ENCODE results near the gene RPS5.
"Not testable (repeated sequence)": the region's sequence is repeated elsewhere in the genome, so short reads cannot be mapped to it uniquely, and the experiment has no call there.

Gene RPS5

DNA sequence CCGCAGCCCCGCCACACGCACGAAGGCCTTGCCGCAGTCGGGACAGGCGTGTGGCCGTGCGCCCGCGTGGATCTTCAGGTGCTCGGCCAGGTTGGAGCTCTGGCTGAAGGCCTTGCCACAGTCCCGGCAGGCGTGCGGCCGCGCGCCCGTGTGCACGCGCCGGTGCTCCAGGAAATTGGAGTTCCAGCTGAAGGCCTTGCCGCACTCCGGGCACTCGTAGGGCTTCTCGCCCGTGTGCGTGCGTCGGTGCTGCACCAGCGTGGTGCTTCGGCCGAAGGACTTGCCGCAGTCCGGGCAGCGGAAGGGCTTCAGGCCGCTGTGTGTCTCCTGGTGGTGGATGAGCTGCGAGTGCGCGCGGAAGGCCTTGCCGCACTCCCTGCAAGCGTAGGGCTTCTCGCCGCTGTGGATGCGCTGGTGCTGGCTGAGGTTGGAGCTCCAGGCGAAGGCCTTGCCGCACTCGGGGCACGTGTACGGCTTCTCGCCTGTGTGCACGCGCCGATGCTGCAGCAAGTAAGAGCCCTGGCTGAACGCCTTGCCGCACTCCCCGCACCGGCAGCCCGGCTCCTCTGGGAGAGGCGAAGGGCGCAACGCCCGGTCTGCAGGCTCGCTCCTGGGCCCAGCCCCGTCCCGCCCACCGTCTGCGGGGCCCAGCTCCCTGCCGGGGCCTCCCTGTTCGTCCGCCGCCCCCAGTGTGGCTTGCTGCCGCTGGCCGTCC, 30.1 kb upstream of the RPS5 start:
- DNase-seq (ENCODE audit: low read depth) = peak; percentile 16

DNA sequence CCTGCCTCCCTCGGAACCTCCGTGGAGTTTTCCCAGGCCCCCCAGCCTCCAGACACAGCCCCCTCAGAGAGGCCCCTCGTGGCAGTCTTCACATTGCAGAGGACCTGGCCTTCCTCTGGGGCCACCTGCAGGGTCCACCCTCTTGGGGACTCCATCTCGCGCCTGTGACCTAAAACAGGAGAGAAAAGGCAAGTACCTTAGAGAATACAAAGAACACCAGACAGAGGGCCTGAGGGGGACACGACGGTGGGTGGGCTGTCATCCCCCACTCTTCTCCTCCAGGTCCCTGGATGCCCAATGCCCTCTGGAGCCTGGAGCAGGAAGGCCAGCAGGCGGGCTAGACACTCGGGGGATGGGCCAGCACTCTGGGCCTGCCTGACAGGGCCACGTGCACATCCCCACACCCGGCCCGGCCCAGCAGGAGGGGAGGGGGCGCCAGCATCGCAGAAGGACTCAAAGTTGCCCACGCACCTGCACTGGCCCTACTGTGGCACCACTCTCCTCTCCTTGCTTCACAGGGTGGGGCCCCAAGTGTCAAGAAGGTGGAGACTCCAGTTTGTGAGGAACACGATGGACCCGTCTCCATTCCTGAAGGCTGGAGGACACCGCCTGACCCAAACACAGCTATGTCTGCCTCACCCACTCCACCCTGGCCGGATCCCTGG, 29.5 kb upstream of the RPS5 start:
- no peak for DNase-seq (ENCODE audit: low read depth)

DNA sequence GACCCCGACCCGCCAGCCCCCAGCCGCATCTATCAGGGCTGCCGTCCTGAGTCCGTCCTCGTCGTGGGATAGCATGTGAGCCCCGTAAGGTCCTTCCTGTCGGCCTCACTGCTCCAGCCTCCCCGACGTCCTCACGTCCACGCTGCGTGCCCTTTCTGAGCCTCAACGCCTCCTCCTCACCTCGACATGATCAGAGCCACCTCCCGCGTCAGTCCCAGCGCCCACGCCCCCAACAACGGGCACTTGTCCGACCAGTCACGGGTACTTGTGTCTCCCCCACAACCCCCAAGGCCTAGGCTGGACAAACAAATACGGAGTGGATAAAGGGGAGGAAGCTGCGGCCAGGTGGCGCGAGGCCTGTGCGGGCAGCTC, 25.2 kb upstream of the RPS5 start:
- DNase-seq (ENCODE audit: low read depth) = no peak

DNA sequence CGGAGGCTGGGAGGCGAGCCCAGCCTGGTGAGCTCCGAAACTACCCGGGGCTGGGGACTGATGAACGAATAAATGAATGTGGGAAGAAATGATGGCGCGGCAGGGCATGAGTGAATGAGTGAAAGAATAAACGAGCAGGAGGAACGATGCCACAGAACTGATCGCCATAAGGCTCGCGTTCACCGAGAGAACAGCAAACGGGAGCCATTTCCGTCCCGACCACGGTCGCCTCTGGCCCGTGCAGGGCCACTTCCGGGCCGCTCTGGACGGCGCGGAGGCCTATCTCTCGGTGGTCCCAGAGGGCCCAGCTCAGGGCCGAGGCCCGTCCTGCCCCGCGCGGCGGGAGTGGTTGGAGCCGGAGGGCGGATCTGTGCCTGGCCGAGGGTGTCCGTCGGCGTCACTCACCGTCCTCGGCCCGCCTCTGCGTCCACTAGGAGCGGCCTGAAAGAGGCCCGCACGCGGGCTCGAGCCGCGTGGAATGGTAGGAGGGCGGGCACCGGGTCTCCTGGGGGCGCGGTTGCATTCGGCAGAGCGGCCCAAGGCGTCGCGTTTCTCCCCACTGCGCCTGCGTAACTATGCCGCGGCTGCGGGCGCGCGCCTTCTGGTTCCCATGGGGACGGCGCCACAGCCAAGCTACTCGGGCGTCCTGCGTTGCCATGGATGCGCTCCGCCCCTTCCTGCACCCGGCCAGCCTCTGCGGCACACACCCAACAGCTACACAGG, 24.6 kb upstream of the RPS5 start, which contains the start of gene ZNF497:
TSS of gene ZNF497 (minus strand) at position 480 of the 723 bp plus-strand sequence. CDS start 5,116 bp downstream, outside the sequence.
- peak; percentile 91 for DNase-seq (ENCODE audit: low read depth)

DNA sequence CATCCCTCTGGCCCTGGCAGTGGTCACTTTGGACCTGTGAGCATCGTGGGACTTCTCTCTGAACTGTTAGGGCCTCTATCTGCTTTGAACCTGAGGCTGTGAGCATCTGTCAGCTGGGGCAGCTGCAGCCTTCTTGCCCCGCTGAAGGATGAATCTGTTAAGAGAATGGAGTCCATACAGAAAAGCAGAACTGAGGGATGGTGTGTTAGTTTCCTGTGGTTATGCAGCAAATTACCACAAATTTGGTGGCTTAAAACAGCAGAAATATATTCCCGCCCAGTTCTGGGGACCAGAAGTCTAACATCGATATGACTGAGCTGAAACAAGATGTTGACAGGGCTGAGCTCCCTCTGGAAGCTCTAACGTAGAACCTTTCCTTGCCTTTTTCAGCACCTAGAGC, 22.9 kb upstream of the RPS5 start:
- DNase-seq (ENCODE audit: low read depth) = no peak

DNA sequence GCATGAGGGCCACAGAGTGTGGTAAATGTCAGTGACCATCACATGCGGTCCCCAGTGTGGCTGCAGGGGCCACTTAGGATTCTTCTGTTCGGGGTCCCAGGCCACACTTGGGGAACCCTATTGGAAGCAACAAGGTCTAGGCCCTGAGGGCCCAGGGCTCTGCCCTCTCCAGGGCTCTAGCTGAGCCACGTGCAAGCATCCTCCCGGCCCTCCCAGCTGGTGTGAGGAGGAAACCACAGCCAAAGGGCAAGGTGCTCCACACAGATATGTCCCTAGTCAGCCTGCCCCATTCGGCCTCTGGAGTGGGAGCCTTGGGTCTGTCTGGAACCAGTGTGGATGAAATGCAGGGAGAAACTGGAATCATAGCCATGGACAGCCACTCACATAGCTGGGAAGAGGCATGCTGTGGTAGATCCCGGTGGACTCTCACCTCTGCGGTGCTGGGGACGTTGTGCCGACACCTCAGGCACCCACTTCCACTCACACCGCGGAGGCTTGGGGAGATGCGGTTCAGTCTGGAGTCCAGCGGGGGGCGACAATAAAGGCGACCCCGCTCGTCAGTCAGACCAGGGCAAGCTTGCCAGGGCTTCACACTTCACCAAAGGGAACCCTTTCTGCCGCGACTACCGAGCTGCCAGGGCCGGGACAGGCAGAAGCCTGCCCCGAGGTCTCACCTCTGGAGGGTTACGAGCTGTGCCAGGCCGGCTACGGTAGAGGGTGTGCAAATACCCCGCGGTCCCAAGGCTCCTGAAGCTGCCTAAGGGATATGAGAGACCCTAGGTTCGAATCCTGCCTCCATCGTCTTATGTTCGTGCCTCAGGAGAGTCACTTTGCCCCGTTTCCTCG, 20.3 kb upstream of the RPS5 start:
- DNase-seq (ENCODE audit: low read depth) = no peak

DNA sequence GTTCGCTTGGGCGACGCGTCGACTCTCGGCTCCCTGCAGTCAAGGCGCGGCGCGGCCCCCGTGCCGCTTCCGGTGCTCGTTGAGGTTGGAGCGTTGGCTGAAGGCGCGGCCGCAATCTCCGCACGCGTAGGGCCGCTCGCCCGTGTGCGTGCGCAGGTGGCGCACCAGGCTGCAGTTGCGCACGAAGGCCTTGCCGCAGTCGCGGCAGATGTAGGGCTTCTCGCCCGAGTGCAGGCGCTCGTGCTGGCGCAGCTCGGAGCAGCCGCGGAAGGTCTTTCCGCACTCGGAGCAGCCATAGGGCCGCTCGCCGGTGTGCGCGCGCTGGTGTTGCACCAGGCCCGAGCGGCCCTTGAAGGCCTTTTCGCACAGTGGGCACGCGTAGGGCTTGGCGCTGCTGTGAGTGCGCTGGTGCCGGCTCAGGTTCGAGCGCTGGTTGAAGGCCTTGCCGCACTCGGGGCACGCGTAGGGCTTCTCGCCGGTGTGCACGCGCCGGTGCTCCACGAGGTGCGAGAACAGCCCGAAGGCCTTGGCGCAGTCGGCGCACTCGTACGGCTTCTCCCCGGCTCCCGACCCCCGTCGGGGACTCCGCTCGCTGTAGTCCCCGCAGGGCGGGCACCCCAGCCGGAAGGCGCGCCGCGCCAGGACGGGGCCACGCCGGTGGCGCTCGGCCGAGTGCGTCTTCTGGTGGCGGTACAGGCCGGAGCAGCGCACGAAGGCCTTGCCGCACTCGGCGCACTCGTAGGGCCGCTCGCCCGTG, 19.2 kb upstream of the RPS5 start:
- no peak for DNase-seq (ENCODE audit: low read depth)

DNA sequence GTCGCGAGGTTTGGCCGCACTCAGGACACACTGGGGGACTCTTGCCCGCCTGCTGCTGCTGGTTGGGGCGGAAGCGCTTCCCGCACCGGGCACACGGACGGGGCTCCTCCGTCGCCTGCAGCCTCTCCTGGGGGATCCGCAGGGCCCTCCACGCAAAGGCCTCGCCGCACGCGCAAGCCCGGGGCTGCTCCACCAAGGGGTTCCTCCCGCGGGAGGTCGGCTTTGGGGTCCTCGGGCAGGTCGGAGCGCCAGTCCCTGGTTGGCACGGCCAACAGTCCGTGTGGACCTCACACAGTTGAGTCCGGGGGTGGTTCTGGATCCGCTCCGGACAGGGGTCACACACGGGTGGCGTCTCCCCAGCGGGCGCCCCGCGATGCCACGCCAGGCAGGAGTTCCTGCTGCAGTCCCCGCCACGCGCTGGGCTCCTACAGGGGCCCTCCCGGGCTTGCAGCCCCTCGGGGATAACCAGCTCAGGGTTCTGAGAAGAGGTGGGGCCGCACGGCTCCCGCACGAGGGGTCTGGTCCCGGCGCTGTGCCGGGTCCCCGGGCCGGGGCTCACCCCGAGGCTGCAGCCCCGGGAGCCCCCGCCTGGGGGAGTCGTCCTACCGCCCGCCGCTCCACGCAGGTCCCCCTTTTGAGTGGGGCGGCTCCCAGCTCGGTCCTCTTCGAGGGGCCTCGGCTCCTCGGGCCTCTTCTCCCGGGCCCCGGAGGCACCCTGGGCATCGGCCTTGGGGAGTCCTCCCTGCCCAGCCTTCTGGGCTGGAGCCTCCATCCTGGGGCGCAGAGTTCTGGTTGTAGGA, 18.3 kb upstream of the RPS5 start:
- no peak for DNase-seq (ENCODE audit: low read depth)

DNA sequence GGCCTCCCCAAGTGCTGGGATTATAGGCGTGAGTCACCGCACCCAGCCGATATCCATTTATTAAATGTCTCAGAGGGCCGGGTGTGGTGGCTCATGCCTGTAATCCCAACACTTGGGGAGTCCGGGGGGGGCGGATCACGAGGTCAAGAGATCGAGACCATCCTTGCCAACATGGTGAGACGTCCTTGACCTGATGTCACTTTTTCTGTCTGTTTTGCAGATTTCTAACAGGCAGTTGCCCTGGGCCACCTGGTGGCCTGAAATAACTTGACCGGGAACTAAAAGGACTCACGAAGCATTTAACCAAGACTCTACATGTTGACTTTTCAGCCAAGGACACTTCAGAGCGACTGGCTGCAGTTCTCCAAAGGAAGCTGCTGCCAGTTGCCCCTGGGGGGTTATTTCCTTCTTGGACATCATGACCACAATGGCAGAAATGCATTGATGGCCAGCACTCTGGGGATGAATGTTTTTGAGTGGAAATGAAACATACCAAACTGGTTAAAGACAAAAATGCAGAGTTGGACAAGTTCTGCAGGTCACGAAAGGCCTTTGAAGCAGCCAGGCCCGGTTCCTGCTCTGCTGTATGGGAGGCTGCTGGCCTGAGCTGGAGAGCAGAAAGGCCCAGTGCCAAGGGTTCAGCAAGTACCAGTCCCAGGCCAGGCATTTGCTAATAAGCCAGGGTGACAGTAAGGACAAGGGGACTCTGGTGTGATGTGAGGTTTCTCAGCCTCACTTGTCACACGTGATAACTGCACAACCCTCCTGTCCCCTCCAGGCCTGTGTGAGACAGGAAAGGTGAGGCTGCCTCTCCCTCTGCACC, 14.5 kb upstream of the RPS5 start:
- DNase-seq (ENCODE audit: low read depth) = no peak

DNA sequence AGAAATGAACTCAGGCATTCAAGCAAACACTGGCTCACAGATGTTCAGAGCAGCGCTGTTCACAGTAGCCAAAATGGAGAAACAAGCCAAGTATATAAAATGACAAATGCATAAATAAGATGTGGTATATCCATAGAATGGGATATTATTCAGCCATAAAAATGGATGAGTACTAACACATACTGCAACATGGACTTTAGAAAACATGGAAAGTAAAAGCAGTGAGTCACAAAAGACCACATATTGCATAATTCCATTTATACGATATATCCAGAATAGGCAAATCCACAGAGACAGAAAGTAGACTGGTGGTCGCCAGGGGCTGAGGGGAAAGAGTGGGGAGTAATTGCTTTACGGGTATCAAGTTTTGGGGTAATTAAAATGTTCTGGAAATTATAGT, 12.9 kb upstream of the RPS5 start:
- peak; percentile 50 for DNase-seq (ENCODE audit: low read depth)

DNA sequence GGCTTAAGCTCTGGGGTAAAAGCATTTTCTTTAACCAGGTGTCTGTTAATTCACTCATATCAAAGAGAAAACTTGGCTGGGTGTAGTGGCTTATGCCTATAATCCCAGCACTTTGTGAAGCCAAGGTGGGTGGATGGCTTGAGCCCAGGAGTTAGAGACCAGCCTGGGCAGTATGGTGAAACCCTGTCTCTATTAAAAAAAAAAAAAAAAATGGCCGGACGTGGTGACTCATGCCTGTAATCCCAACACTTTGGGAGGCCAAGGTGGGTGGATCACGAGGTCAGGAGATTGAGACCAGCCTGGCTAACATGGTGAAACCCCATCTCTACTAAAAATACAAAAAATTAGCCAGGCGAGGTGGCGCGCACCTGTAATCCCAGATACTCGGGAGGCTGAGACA, 10.3 kb upstream of the RPS5 start:
- DNase-seq (ENCODE audit: low read depth) = not testable (repeated sequence)

DNA sequence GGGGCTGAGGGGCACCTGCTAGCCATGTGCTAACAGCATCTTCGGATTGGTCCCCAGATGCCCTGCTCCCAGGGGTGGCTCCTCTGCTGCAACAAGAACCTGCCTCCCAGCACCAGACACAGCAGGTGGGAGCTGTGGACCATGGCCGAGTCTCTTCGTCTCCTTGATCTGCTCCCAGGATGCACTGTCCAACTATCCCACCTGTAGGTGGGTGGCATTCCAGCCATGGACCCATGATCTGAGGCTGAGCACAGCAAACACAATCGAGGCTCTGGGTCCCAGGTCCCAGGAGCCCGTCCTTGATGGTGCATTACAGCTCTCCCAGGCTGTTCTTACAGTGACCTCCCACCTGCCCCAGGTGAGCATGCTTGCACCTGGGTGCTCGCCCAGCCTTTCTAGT, 7.8 kb upstream of the RPS5 start:
- no peak for DNase-seq (ENCODE audit: low read depth)

DNA sequence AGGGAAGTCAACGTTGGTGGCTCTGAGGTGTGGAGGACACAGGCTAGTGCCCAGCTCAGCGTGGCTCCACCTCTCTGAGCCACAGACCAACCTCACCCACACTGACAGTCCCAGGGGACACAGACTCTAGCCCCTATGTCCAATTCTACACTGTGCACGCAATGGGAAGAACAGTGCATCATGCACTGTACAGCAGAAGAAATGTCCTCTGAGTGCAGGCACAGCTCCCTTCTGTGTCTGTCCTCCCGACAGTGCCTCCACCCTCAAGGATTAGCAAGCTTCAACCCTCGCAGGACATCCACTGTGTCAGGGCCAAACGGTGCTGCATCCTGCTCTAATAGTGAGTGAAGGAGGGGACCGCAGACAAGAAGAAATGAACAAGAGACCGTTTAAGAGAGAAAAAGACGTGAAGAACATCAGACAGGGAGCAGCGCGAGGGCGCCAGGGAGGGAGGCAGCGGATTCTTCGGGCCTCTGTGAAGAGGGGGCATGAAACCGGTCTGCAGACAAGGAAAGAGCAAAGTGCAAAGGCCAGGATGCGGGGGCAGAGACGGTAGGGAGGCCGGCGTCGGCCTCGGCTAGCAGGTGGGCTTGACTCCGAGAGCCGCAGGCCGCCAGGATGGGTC, 6.9 kb upstream of the RPS5 start:
- no peak for DNase-seq (ENCODE audit: low read depth)

DNA sequence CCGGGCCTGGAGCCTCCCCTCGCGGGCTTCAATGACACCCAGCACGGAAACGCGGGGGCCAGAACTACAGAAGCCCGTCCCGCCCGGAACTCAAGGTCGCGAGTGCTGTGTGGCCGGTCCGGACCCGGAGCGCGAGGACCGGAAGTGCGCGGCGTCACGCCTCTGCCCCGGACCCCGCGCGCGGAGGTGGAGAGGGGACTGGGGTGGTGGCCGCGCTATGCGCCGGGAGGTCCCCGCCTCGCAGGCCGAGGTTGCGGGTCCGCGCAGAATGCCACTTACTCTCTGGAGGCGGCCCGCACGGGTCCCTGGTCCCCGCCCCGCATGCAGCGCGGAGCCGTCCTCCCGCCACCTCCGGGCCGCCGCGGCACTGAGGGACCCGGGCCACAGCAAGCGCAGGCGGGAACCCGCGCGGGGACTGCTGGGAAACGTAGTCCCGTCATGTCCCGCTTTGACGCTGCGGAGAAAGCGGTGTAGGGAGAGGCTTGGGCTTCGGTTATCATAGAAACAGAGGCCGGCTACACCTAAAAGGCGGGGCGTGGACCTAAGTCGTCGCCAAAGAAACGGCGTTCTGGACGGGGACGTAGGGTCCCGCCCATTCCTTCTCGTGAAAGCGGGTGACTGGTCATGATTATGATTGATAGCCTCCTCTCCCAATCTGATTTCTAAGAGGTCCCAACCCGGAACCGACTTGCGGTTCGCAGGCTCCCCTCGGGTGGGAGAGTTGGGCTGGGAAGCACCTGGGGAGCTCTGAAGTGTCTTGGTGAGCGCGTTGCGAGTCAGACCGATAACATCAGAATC, 6.2 kb upstream of the RPS5 start, which contains the start of gene ZNF837:
TSS of gene ZNF837 (minus strand) at position 369 of the 798 bp plus-strand sequence. CDS start 11,698 bp downstream, outside the sequence.
- peak; percentile 100 for DNase-seq (ENCODE audit: low read depth)

DNA sequence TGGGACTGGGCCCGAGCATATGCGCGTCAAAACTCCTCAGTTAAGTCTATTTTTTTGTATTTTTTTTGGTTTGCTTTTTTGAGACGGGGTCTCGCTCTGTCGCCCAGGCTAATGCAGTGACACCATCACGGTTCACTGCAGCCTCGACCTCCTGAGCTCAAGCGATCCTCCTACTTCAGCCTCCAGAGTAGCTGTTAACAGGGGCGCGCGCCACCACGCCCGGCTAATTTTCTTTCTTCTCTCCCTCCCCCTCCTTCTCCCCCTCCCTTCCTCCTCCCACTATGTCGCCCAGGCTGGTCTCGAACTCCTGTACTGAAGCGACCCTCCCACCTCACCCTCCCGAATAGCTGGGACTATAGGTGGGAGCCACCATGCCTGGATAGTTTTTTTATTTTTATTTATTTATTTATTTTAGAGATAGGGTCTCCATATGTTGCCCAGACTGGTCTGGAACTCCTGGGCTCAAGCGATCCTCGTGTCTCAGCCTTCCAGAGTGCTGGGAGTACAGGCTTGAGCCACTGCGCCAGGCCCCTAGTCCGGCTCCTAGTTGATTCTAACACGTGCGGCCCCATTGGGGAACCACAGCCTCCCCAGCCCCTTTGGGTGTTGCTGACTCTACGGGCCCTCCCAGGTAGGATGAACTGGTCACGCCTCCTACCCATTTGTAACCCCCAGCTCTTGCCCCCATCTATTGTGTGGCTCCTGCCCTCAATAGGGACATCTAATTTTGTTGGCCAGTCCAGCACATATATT, 5.4 kb upstream of the RPS5 start:
- no peak for DNase-seq (ENCODE audit: low read depth)

DNA sequence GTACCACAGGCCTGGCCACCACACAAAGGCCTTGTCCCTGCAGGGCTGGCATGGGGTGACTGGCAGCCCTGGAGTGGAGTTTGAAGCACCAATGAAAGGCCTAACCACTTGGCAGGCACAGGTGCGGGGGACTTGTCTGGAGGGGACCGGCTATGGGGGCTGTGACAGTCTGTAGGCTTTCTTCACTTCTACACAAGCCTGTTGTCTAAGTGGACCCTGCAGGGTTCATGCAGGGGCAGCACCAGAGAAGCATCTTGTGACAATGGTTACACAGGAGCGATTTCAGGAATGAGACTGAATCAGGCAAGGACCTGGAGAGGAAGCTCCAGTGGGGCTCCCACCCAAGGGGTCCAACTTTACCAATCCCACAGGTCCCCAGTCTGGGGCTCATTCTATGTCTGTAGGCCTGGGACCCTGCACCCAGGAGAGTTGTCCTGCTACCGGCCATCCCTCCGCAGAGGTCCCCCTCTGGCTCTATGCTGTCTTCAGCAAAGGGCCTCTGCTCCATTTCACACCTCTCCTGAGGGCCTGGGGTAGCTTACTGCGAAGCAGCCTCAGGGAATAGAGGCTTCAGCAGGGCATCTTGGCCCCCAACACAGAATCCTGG, 4.0 kb upstream of the RPS5 start:
- DNase-seq (ENCODE audit: low read depth) = no peak

DNA sequence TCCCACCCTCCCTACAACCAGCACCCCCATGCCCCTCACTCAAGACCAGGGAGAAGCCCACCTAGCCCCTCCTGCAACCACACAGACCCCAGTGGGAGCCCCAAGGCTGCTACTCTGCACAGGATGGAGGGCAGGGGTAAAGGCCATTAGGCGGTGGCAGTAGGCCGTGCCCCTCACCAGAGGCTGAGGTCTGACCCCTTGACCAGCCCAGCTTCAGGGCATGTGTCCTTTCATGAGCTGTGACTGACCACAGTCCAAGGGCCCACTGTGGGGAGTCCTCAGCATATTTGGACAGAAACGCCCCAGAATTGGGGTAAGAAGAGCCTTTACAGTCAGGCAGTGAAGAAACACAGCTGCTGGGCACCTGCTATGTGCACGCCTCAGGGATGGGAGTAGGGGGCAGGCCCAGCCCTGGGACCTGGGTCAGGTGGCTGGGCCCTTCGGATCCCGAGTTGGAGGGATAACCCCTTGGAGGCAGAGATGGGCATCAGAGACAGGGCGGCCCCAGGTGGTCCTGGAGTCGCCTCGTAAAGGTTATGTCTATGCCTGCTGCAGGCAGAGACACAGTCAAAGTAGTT, 1.7 kb upstream of the RPS5 start:
- DNase-seq (ENCODE audit: low read depth) = no peak

Data from amniotic epithelial cell (primary cell).